PFSK-1 (cell line): Measurements from ENCODE around the gene TMEM238.

ENCODE experiments used
- POLR2AphosphoS5 ChIP-seq: IDR thresholded peaks from 2 replicates; pipeline ENCODE4 v1.6.1; 2012; ENCODE audit warnings: low read depth, mild to moderate bottlenecking, control low read depth, low read length, moderate library complexity
- REST ChIP-seq, 2 experiments: IDR thresholded peaks; 2 replicates each; pipeline versions ENCODE4 v1.6.1 to v1.8.0; 2011 to 2012; ENCODE audit warnings: low read depth in 2 of 2, low read length in 2 of 2, control low read depth in 1 of 2, inconsistent platforms in 1 of 2, mild to moderate bottlenecking in 1 of 2, moderate library complexity in 1 of 2; ENCODE audit not compliant: insufficient read depth in 1 of 2

- TF ChIP-seq POLR2AphosphoS5 (no peak), REST (IDR thresholded peaks at IDR 0.05; ENCODE audit: insufficient read depth in 1 of 2, low read depth in 2 of 2, low read length in 2 of 2) (no peak)
Observed at GRCh38 chr19:55344444-55344843, 39.6 kb downstream of the TMEM238 start.
